OCI-LY1 (cell line): ENCODE results near the gene ACAA2.

Experiments used
- H2AFZ ChIP-seq: fragments of 200-600 bp; sonication (generic), shearing (Covaris generic); 2 replicates; pipeline ENCODE4 v1.6.0; 2014; ENCODE audit warnings: antibody characterized with exemption, mild to moderate bottlenecking, low read length
- H3F3A ChIP-seq: fragments of 200-600 bp; sonication (generic), shearing (Covaris generic); 2 replicates; pipeline ENCODE4 v1.6.0; 2014; ENCODE audit warnings: mild to moderate bottlenecking, antibody characterized with exemption, low read length, moderate library complexity; ENCODE audit not compliant: insufficient read depth
- H3K27ac ChIP-seq: fragments of 200-600 bp; sonication (generic); 2 replicates; pipeline ENCODE4 v1.5.1; 2014; ENCODE audit warnings: low read length, mixed run types, mild to moderate bottlenecking, low read depth; ENCODE audit not compliant: poor library complexity, severe bottlenecking
- H3K27me3 ChIP-seq: fragments of 200-600 bp; sonication (generic); 2 replicates; pipeline ENCODE4 v1.6.0; 2014; ENCODE audit warnings: antibody characterized with exemption, mild to moderate bottlenecking, low read length, moderate library complexity; ENCODE audit not compliant: insufficient read depth
- H3K36me3 ChIP-seq: fragments of 200-600 bp; sonication (generic); 2 replicates; pipeline ENCODE4 v1.6.1; 2014; ENCODE audit warnings: mild to moderate bottlenecking, antibody characterized with exemption, low read length, moderate library complexity, mixed read lengths; ENCODE audit not compliant: insufficient read depth
- H3K4me1 ChIP-seq: fragments of 200-600 bp; sonication (generic); 2 replicates; pipeline ENCODE4 v1.5.1; 2014; ENCODE audit warnings: mild to moderate bottlenecking, low read length, moderate library complexity; ENCODE audit not compliant: insufficient read depth, severe bottlenecking
- H3K4me2 ChIP-seq: fragments of 200-600 bp; sonication (generic), shearing (Covaris generic); 2 replicates; pipeline ENCODE4 v1.6.1; 2014; ENCODE audit warnings: low read length
- H3K4me3 ChIP-seq: fragments of 200-600 bp; sonication (generic); 2 replicates; pipeline ENCODE4 v1.5.1; 2014; ENCODE audit warnings: low read length, low read depth, mild to moderate bottlenecking, mixed read lengths; ENCODE audit not compliant: poor library complexity, severe bottlenecking
- H3K79me2 ChIP-seq: fragments of 200-600 bp; shearing (Covaris generic); 2 replicates; pipeline ENCODE4 v1.6.1; 2016; ENCODE audit warnings: mixed run types, low read length, mixed read lengths; ENCODE audit not compliant: insufficient read depth
- H3K9ac ChIP-seq: fragments of 200-600 bp; sonication (generic), shearing (Covaris generic); 2 replicates; pipeline ENCODE4 v1.6.1; 2014; ENCODE audit warnings: mild to moderate bottlenecking, low read length, mixed read lengths
- H3K9me2 ChIP-seq: fragments of 200-600 bp; sonication (generic), shearing (Covaris generic); 2 replicates; pipeline ENCODE4 v1.6.1; 2014; ENCODE audit warnings: low read depth, mild to moderate bottlenecking, low read length, mixed read lengths
- H3K9me3 ChIP-seq: fragments of 200-600 bp; shearing (Covaris generic); 2 replicates; pipeline ENCODE4 v1.6.1; 2014; ENCODE audit warnings: low read length, mixed read lengths
- H4K20me1 ChIP-seq: fragments of 200-600 bp; sonication (generic), shearing (Covaris generic); 2 replicates; pipeline ENCODE4 v1.6.0; 2016; ENCODE audit warnings: mild to moderate bottlenecking, low read length; ENCODE audit not compliant: insufficient read depth
- CTCF ChIP-seq: fragments of 200-600 bp; sonication (generic), shearing (Covaris generic); IDR thresholded peaks from 2 replicates; pipeline ENCODE4 v1.5.1; 2017; ENCODE audit warnings: mild to moderate bottlenecking, antibody characterized with exemption, low read length, moderate library complexity, mixed read lengths
- EZH2 ChIP-seq: fragments of 200-600 bp; sonication (generic), shearing (Covaris generic); IDR thresholded peaks from 2 replicates; pipeline ENCODE4 v1.8.0; 2017; ENCODE audit warnings: borderline replicate concordance, mixed run types, mild to moderate bottlenecking, antibody characterized with exemption, low read length, moderate library complexity, mixed read lengths

Gene ACAA2

GRCh38 chr18:49833814-49834213 is 20.5 kb upstream of the ACAA2 start:
- Histone ChIP-seq H3K4me2 (no peak overlapping the region), H3K27me3 (no peaks in the 10 kb centered on the region), H2AFZ (no peak overlapping the region), H3K4me1 (no peaks in the 10 kb centered on the region), H3K79me2 (no peaks in the 10 kb centered on the region), H3F3A (no peaks in the 10 kb centered on the region), H3K9me3 (no peaks in the 10 kb centered on the region), H3K9me2 (no peaks in the 10 kb centered on the region), H3K36me3 (no peaks in the 10 kb centered on the region), H3K4me3 (no peak overlapping the region), H3K27ac (no peak overlapping the region), H3K9ac (no peak overlapping the region), H4K20me1 (no peaks in the 10 kb centered on the region)
- TF ChIP-seq EZH2: no peak
- no peak for TF ChIP-seq CTCF

GRCh38 chr18:49832221-49832647 is 18.9 kb upstream of the ACAA2 start:
- Histone ChIP-seq H3K9me3 (0 out of 2 replicates have a peak, but pooled peaks cover 1% of the 10 kb centered on the region), H3K36me3 (no peaks in the 10 kb centered on the region), H3K4me2 (no peak overlapping the region), H3K4me1 (no peaks in the 10 kb centered on the region), H2AFZ (no peak overlapping the region), H3F3A (no peaks in the 10 kb centered on the region), H3K9ac (no peak overlapping the region), H3K79me2 (no peaks in the 10 kb centered on the region), H3K9me2 (no peaks in the 10 kb centered on the region), H3K4me3 (no peak overlapping the region), H4K20me1 (no peaks in the 10 kb centered on the region), H3K27me3 (no peaks in the 10 kb centered on the region), H3K27ac (no peak overlapping the region)
- no peak for TF ChIP-seq CTCF
- no peak for TF ChIP-seq EZH2

- no peaks in the 10 kb centered on the region for H3K36me3 ChIP-seq
- H3K9me3 ChIP-seq: peaks cover 2% of the 10 kb centered on the region; the same call in 1 of the 2 replicates
- H3K9ac ChIP-seq: no peak overlapping the region
- no peak overlapping the region for H3K4me3 ChIP-seq
- no peak for TF ChIP-seq EZH2
- TF ChIP-seq CTCF: no peak
- H3K4me1 ChIP-seq: no peaks in the 10 kb centered on the region
- H3K79me2 ChIP-seq: no peaks in the 10 kb centered on the region
- no peaks in the 10 kb centered on the region for H3K27me3 ChIP-seq
- H3K4me2 ChIP-seq: no peak overlapping the region
- H2AFZ ChIP-seq: no peak overlapping the region
- H3K27ac ChIP-seq: no peak overlapping the region
- H3K9me2 ChIP-seq: no peaks in the 10 kb centered on the region
- H4K20me1 ChIP-seq: no peaks in the 10 kb centered on the region
- H3F3A ChIP-seq: no peaks in the 10 kb centered on the region
Observed at GRCh38 chr18:49827996-49828395, 14.7 kb upstream of the ACAA2 start.
